ENCODE data around the gene COL4A6.
A peak's percentile ranks its signal among the peaks of the same experiment; 100 is the strongest.

Gene COL4A6

GRCh38 chrX:108270739-108271396 lies 167.4 kb downstream of the COL4A6 start:
- DNase-seq: no peak

- DNase-seq: no peak
Observed at GRCh38 chrX:108270280-108270679, 167.9 kb downstream of the COL4A6 start.

GRCh38 chrX:108268434-108269080 lies 169.7 kb downstream of the COL4A6 start:
- no peak for DNase-seq

- DNase-seq: no peak
Observed at GRCh38 chrX:108267557-108267956, 170.7 kb downstream of the COL4A6 start.

- DNase-seq: no peak
Observed at GRCh38 chrX:108264376-108264775, 173.8 kb downstream of the COL4A6 start.

GRCh38 chrX:108261549-108262203 lies 176.5 kb downstream of the COL4A6 start:
- no peak for DNase-seq

GRCh38 chrX:108257556-108257955 lies 180.7 kb downstream of the COL4A6 start:
- no peak for DNase-seq

GRCh38 chrX:108254636-108255035 lies 183.6 kb downstream of the COL4A6 start:
- DNase-seq: no peak

- no peak for DNase-seq
Observed at GRCh38 chrX:108250654-108251579, 187.3 kb downstream of the COL4A6 start.

GRCh38 chrX:108246304-108246954 lies 191.8 kb downstream of the COL4A6 start:
- no peak for DNase-seq

GRCh38 chrX:108245462-108245861 lies 192.8 kb downstream of the COL4A6 start:
- no peak for DNase-seq

- DNase-seq: no peak
Observed at GRCh38 chrX:108235986-108236385, 202.2 kb downstream of the COL4A6 start.

GRCh38 chrX:108230574-108230973 lies 207.6 kb downstream of the COL4A6 start:
- no peak for DNase-seq

GRCh38 chrX:108224727-108225621 lies 213.2 kb downstream of the COL4A6 start:
- DNase-seq: peak in 1 of 14 donors; percentile 1

- no peak for DNase-seq
Observed at GRCh38 chrX:108224218-108224617, 214.0 kb downstream of the COL4A6 start.

GRCh38 chrX:108223585-108223984 lies 214.6 kb downstream of the COL4A6 start:
- DNase-seq: no peak

- no peak for DNase-seq
Observed at GRCh38 chrX:108221301-108221864, 216.8 kb downstream of the COL4A6 start.

GRCh38 chrX:108219949-108220601 lies 218.1 kb downstream of the COL4A6 start:
- DNase-seq: no peak

- no peak for DNase-seq
Observed at GRCh38 chrX:108217876-108218275, 220.3 kb downstream of the COL4A6 start.

GRCh38 chrX:108216919-108217571 lies 221.2 kb downstream of the COL4A6 start:
- no peak for DNase-seq
